Heart left ventricle (tissue), 13 donors: Measurements from ENCODE around the gene RIC3.

Experiments used
- CTCF ChIP-seq, 12 donors: fragments of 200-600 bp; sonication (generic) in 4 of 12; IDR thresholded peaks; one replicate each; pipeline versions ENCODE4 v1.5.0 to v1.8.0; 2018 to 2022; ENCODE audit warnings: antibody characterized with exemption in 12 of 12, mild to moderate bottlenecking in 5 of 12
- POLR2A ChIP-seq, 2 donors: fragments of 450-650 bp; IDR thresholded peaks; one replicate each; pipeline ENCODE4 v1.6.1; 2017; ENCODE audit warnings: antibody characterized with exemption in 2 of 2, mild to moderate bottlenecking in 2 of 2, moderate library complexity in 2 of 2
- donor health status: ischemic (EF 13 %, LVEDD 7.1; RV severe dilation, severe dysfunction).
- donor health status: DM: no; HTN: yes; CAD: no.
- donor health status: DM: no; HTN: no; CAD: no.
- donor health status: ischemic (EF 25% LVEDD 6.9; RV normal size, moderate dysfunction).
- donor health status: ischemic (EF 25% LVEDD 5.7; RV mildly dilated, moderate dysfunction).
- donor health status: ischemic (EF 35%, LVEDD 5.7; RV mildly dilated, moderate dysfunction).
- donor health status: nonischemic (EF 11% LVEDD 7.7; RV severe dilation, severe dysfunction).
- donor health status: DM: yes; HTN: yes; CAD: no.
- donor health status: PGD.
- donor health status: ischemic (EF 29% LVEDD 5.4; RV normal size, mild dysfunction).
- donor health status: nonischemic (EF 23%, LVEDD 6.1; RV moderate dilation, normal function).

GRCh38 chr11:8067567-8067928 is 101.3 kb downstream of the RIC3 start:
- no peak for TF ChIP-seq CTCF (IDR thresholded peaks at IDR 0.05)
- no peak for TF ChIP-seq POLR2A (IDR thresholded peaks at IDR 0.05)
